H9 (cell line): ENCODE measurements around the gene RAB3IL1. TPM values are rescaled to one million over a fixed set of nuclear protein-coding genes. Genes with fewer than 3 reads are reported as not detected.

Experiments used
- DNase-seq: peaks from one replicate; pipeline ENCODE4 v3.0.0-alpha.2; 2017
- H2AFZ ChIP-seq: one replicate; pipeline ENCODE4 v1.6.1; 2013; ENCODE audit warnings: mild to moderate bottlenecking, low read length, control low read depth, moderate library complexity
- H2AK5ac ChIP-seq: 2 replicates; pipeline ENCODE4 v1.6.1; 2013; ENCODE audit warnings: low read length, control low read depth, mixed read lengths; ENCODE audit not compliant: insufficient read length
- H2BK120ac ChIP-seq: one replicate; pipeline ENCODE4 v1.6.1; 2013; ENCODE audit warnings: low read depth, mild to moderate bottlenecking, low read length, control low read depth, inconsistent platforms; ENCODE audit not compliant: poor library complexity, severe bottlenecking
- H2BK12ac ChIP-seq: 2 replicates; pipeline ENCODE4 v1.6.1; 2013; ENCODE audit warnings: low read length, control low read depth, mixed read lengths, low read depth; ENCODE audit not compliant: insufficient read length
- H2BK15ac ChIP-seq: 2 replicates; pipeline ENCODE4 v1.6.1; 2013; ENCODE audit warnings: low read depth, low read length, control low read depth
- H2BK20ac ChIP-seq: one replicate; pipeline ENCODE4 v1.6.1; 2013; ENCODE audit warnings: low read depth, mild to moderate bottlenecking, low read length, control low read depth, inconsistent platforms; ENCODE audit not compliant: poor library complexity, severe bottlenecking
- H2BK5ac ChIP-seq: 2 replicates; pipeline ENCODE4 v1.6.1; 2013; ENCODE audit warnings: low read length, control low read depth, mixed read lengths; ENCODE audit not compliant: insufficient read length
- H3K14ac ChIP-seq: 2 replicates; pipeline ENCODE4 v1.6.1; 2013; ENCODE audit warnings: low read length, control low read depth; ENCODE audit not compliant: insufficient read depth
- H3K18ac ChIP-seq: 2 replicates; pipeline ENCODE4 v1.6.1; 2013; ENCODE audit warnings: low read depth, mild to moderate bottlenecking, mixed read lengths, low read length, control low read depth; ENCODE audit not compliant: insufficient read length
- H3K23ac ChIP-seq: 2 replicates; pipeline ENCODE4 v1.6.1; 2013; ENCODE audit warnings: low read length, control low read depth, mixed read lengths, low read depth; ENCODE audit not compliant: insufficient read length
- H3K23me2 ChIP-seq: 2 replicates; pipeline ENCODE4 v1.6.1; 2013; ENCODE audit warnings: low read depth, mild to moderate bottlenecking, mixed read lengths, low read length, control low read depth; ENCODE audit not compliant: insufficient read length, poor library complexity, severe bottlenecking
- H3K27ac ChIP-seq: 2 replicates; pipeline ENCODE4 v1.5.1; 2013; ENCODE audit warnings: low read length, control low read depth, mixed read lengths, low read depth; ENCODE audit not compliant: insufficient read length
- H3K27me3 ChIP-seq: 2 replicates; pipeline ENCODE4 v1.6.1; 2013; ENCODE audit warnings: low read length, control low read depth, inconsistent platforms; ENCODE audit not compliant: insufficient read depth
- H3K4ac ChIP-seq: 2 replicates; pipeline ENCODE4 v1.6.1; 2013; ENCODE audit warnings: low read depth, mild to moderate bottlenecking, control low read depth, inconsistent platforms, low read length, moderate library complexity
- H3K4me1 ChIP-seq: 2 replicates; pipeline ENCODE4 v1.6.1; 2013; ENCODE audit warnings: low read length, control low read depth, inconsistent platforms; ENCODE audit not compliant: insufficient read depth
- H3K4me2 ChIP-seq: 2 replicates; pipeline ENCODE4 v1.6.1; 2013; ENCODE audit warnings: low read length, control low read depth, mixed read lengths; ENCODE audit not compliant: insufficient read length, insufficient read depth
- H3K56ac ChIP-seq: 2 replicates; pipeline ENCODE4 v1.6.1; 2013; ENCODE audit warnings: low read depth, mild to moderate bottlenecking, mixed read lengths, low read length, control low read depth; ENCODE audit not compliant: insufficient read length
- H3K79me1 ChIP-seq: 2 replicates; pipeline ENCODE4 v1.6.1; 2013; ENCODE audit warnings: low read depth, mild to moderate bottlenecking, moderate library complexity, low read length, control low read depth, inconsistent platforms; ENCODE audit not compliant: insufficient read depth, poor library complexity, severe bottlenecking
- H3K79me2 ChIP-seq: 2 replicates; pipeline ENCODE4 v1.6.1; 2013; ENCODE audit warnings: low read length, control low read depth, inconsistent platforms; ENCODE audit not compliant: insufficient read depth
- H3K9ac ChIP-seq: 2 replicates; pipeline ENCODE4 v1.6.1; 2013; ENCODE audit warnings: low read length, control low read depth, mixed read lengths; ENCODE audit not compliant: insufficient read length; ENCODE audit errors: extremely low read depth
- H3K9me3 ChIP-seq: one replicate; pipeline ENCODE4 v1.6.1; 2013; ENCODE audit warnings: low read depth, low read length, inconsistent platforms; ENCODE audit not compliant: control insufficient read depth
- H3T11ph ChIP-seq: one replicate; pipeline ENCODE4 v1.6.1; 2013; ENCODE audit warnings: mild to moderate bottlenecking, low read length, control low read depth, inconsistent platforms
- H4K20me1 ChIP-seq: one replicate; pipeline ENCODE4 v1.6.1; 2013; ENCODE audit not compliant: control insufficient read depth, insufficient read length, insufficient read depth
- H4K5ac ChIP-seq: 2 replicates; pipeline ENCODE4 v1.6.1; 2013; ENCODE audit warnings: low read depth, mild to moderate bottlenecking, mixed read lengths, low read length, control low read depth; ENCODE audit not compliant: insufficient read length
- H4K8ac ChIP-seq: replicated peaks from 2 replicates; pipeline ENCODE4 v1.6.1; 2013; ENCODE audit warnings: low read length, control low read depth, mixed read lengths, low read depth; ENCODE audit not compliant: insufficient read length
- H4K91ac ChIP-seq: 2 replicates; pipeline ENCODE4 v1.6.1; 2013; ENCODE audit warnings: low read depth, mild to moderate bottlenecking, moderate library complexity, mixed read lengths, low read length, control low read depth; ENCODE audit not compliant: insufficient read length
- H3K27ac Mint-ChIP-seq, 3 experiments: 2 replicates in 2 of 3; 3 replicates in 1 of 3; pipeline ENCODE4 v1.8.0; 2020 to 2021; ENCODE audit warnings: mixed read lengths in 3 of 3, mild to moderate bottlenecking in 1 of 3, moderate library complexity in 1 of 3
- H3K27me3 Mint-ChIP-seq: 2 replicates; pipeline ENCODE4 v1.8.0; 2021; ENCODE audit warnings: low read depth, mild to moderate bottlenecking, moderate library complexity, mixed read lengths
- H3K36me3 Mint-ChIP-seq, 3 experiments: 2 replicates in 2 of 3; 3 replicates in 1 of 3; pipeline ENCODE4 v1.8.0; 2020 to 2021; ENCODE audit warnings: low read depth in 3 of 3, mixed read lengths in 3 of 3; ENCODE audit not compliant: insufficient read depth in 1 of 3
- H3K4me1 Mint-ChIP-seq, 2 experiments: 2 replicates each; pipeline ENCODE4 v1.8.0; 2020; ENCODE audit warnings: mixed read lengths in 2 of 2
- H3K4me3 Mint-ChIP-seq, 2 experiments: 2 replicates in 1 of 2; 3 replicates in 1 of 2; pipeline ENCODE4 v1.8.0; 2020 to 2021; ENCODE audit warnings: mild to moderate bottlenecking in 2 of 2, mixed read lengths in 2 of 2, moderate library complexity in 1 of 2
- H3K9me3 Mint-ChIP-seq, 2 experiments: 2 replicates in 1 of 2; 3 replicates in 1 of 2; pipeline ENCODE4 v1.8.0; 2020; ENCODE audit warnings: mild to moderate bottlenecking in 2 of 2, mixed read lengths in 2 of 2, moderate library complexity in 1 of 2
- WGBS: extraction: QIAGEN DNeasy Blood & Tissue Kit; methylation state at CpG from one replicate; pipeline ENCODE4 v1.1.7; 2013; ENCODE audit warnings: missing lambda C conversion rate, low lambda C conversion rate, mixed read lengths; ENCODE audit not compliant: insufficient read length; ENCODE audit errors: extremely low coverage; 5-methylcytosine and 5-hydroxymethylcytosine counted together
- total RNA-seq: library from RNA; stranded (reverse); gene quantifications from 2 replicates; pipeline ENCODE4 v1.2.1, GENCODE V29; 2021
- TF ChIP-seq, protein P1 (sequence below): fragments of 200-600 bp; sonication (generic); conservative IDR thresholded peaks from 3 replicates; pipeline ENCODE4 v1.8.0; 2021; ENCODE audit warnings: antibody characterized with exemption, mild to moderate bottlenecking

RAB3IL1 gene
- total RNA-seq, 1 experiment from 2014 or later = 2.4 TPM

DNA sequence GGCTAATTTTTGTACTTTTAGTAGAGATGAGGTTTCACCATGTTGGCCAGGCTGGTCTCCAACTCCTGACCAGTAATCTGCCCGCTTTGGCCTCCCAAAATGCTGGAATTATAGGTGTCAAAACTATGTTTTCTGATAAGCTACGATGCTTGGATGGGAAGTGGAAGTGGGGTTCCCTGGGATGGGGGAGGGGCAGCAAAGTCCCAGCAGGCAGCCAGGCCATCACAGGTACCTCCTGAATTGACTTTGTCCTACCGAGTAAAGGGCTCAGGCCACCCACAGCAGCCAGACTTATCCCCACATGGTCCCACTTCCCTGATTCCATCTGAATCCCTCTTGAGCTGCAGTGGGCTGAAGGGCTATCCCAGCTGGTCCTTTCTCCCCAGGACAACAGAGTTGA, 43.2 kb upstream of the RAB3IL1 start:
- Histone ChIP-seq H2BK20ac (no peak overlapping the region), H2BK120ac (no peak overlapping the region), H2AFZ (no peak overlapping the region), H3K23me2 (no peaks in the 10 kb centered on the region), H4K91ac (no peak overlapping the region), H3K79me1 (peaks cover 2% of the 10 kb centered on the region), H3K18ac (no peak overlapping the region), H3K23ac (no peak overlapping the region), H2AK5ac (no peak overlapping the region), H4K8ac (no peak overlapping the region), H3K4me2 (no peak overlapping the region), H2BK5ac (no peak overlapping the region), H3K4ac (no peak overlapping the region), H4K20me1 (no peaks in the 10 kb centered on the region), H2BK12ac (no peak overlapping the region), H3K79me2 (0 out of 2 replicates have a peak, but pooled peaks cover 1% of the 10 kb centered on the region), H3K9ac (no peak overlapping the region), H2BK15ac (no peak overlapping the region), H3K4me1 (no peaks in the 10 kb centered on the region), H3K9me3 (no peaks in the 10 kb centered on the region), H3K27ac (no peak overlapping the region), H3K56ac (no peak overlapping the region), H4K5ac (no peak overlapping the region), H3K14ac (no peak overlapping the region), H3T11ph (no peak overlapping the region), H3K27me3 (no peaks in the 10 kb centered on the region)
- Mint-ChIP-seq H3K4me1 (peaks cover 7% of the 10 kb centered on the region in 2 experiments; a peak in 2 of 4 replicates), H3K9me3 (no peaks in the 10 kb centered on the region; a peak in 1 of 5 replicates), H3K27ac (no peak overlapping the region), H3K36me3 (peaks cover 23 to 30% (median 24%) of the 10 kb centered on the region in 3 experiments), H3K27me3 (peaks cover 14% of the 10 kb centered on the region), H3K4me3 (no peak overlapping the region)
- WGBS = no CpG with 5 or more reads among the region's 3 CpGs
- no peak for DNase-seq
- TF ChIP-seq, protein P1, sequence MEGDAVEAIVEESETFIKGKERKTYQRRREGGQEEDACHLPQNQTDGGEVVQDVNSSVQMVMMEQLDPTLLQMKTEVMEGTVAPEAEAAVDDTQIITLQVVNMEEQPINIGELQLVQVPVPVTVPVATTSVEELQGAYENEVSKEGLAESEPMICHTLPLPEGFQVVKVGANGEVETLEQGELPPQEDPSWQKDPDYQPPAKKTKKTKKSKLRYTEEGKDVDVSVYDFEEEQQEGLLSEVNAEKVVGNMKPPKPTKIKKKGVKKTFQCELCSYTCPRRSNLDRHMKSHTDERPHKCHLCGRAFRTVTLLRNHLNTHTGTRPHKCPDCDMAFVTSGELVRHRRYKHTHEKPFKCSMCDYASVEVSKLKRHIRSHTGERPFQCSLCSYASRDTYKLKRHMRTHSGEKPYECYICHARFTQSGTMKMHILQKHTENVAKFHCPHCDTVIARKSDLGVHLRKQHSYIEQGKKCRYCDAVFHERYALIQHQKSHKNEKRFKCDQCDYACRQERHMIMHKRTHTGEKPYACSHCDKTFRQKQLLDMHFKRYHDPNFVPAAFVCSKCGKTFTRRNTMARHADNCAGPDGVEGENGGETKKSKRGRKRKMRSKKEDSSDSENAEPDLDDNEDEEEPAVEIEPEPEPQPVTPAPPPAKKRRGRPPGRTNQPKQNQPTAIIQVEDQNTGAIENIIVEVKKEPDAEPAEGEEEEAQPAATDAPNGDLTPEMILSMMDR = no peak
